Progenitor cell of endocrine pancreas (in vitro differentiated cells): Measurements from ENCODE around the gene KDM2A. TPM values are rescaled to one million over a fixed set of nuclear protein-coding genes. Genes with fewer than 3 reads are reported as not detected.
A peak's percentile ranks its signal among the peaks of the same experiment; 100 is the strongest.
"Not testable (repeated sequence)": the region's sequence is repeated elsewhere in the genome, so short reads cannot be mapped to it uniquely, and the experiment has no call there.

Experiments
- DNase-seq: peaks from one replicate; pipeline ENCODE4 v3.0.0; 2021; ENCODE audit warnings: low spot score; ENCODE audit not compliant: unreplicated experiment
- H3K27ac Mint-ChIP-seq: 2 replicates; pipeline ENCODE4 v1.8.0; 2021; ENCODE audit warnings: mild to moderate bottlenecking, moderate library complexity, mixed read lengths
- H3K27me3 Mint-ChIP-seq: 2 replicates; pipeline ENCODE4 v1.8.0; 2021; ENCODE audit warnings: mixed read lengths
- H3K36me3 Mint-ChIP-seq: 2 replicates; pipeline ENCODE4 v1.8.0; 2022; ENCODE audit warnings: mixed read lengths; ENCODE audit not compliant: insufficient read depth
- H3K4me1 Mint-ChIP-seq: 2 replicates; pipeline ENCODE4 v1.8.0; 2021; ENCODE audit warnings: low read depth, mixed read lengths
- H3K4me3 Mint-ChIP-seq: 2 replicates; pipeline ENCODE4 v1.8.0; 2021; ENCODE audit warnings: low read depth, mild to moderate bottlenecking, moderate library complexity, mixed read lengths
- H3K9me3 Mint-ChIP-seq: 2 replicates; pipeline ENCODE4 v1.8.0; 2021; ENCODE audit warnings: low read depth, mixed read lengths
- total RNA-seq: library from RNA; stranded (reverse); gene quantifications from 2 replicates; pipeline ENCODE4 v1.2.1, GENCODE V29; 2021
- TF ChIP-seq, protein P1 (sequence below): fragments of 200-600 bp; sonication (generic); IDR thresholded peaks from one replicate; pipeline ENCODE4 v1.5.0; 2021; ENCODE audit warnings: antibody characterized with exemption, mild to moderate bottlenecking; ENCODE audit not compliant: unreplicated experiment

Gene KDM2A
- total RNA-seq, 1 donor from 2014 or later, result 108 TPM

DNA sequence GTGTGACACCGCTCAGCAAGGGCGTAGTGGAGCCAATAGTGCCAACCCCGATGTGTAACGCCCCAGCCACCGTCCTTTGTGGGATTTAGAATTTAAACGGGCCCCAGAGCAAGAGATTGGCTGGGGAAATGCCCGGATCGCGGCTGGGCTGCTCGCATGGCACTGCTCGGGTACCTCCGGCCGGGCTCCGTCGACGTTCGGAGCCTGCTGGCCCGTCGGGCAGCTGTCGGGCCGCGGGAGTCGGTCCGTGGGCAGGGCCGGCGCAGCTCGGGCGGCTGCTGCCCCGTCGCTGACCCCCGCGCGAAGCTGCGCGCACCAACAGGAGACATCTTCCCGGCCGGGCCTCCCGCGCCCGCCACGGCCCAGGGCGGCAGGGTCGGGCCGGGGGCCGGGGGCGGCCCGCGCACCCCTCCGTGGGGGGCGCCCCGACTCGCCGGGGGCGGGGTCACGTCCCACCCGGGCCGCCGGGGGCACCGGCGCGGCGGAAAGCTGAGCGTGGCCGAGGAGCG is 1.3 kb upstream of the KDM2A start:
- Mint-ChIP-seq H3K27me3 (no peaks in the 10 kb centered on the region), H3K4me3 (peak overlapping the region; percentile 78), H3K9me3 (no peaks in the 10 kb centered on the region), H3K27ac (peak overlapping the region; percentile 94), H3K36me3 (no peaks in the 10 kb centered on the region), H3K4me1 (peaks cover 19% of the 10 kb centered on the region)
- DNase-seq, result peak; percentile 37
- TF ChIP-seq, protein P1, sequence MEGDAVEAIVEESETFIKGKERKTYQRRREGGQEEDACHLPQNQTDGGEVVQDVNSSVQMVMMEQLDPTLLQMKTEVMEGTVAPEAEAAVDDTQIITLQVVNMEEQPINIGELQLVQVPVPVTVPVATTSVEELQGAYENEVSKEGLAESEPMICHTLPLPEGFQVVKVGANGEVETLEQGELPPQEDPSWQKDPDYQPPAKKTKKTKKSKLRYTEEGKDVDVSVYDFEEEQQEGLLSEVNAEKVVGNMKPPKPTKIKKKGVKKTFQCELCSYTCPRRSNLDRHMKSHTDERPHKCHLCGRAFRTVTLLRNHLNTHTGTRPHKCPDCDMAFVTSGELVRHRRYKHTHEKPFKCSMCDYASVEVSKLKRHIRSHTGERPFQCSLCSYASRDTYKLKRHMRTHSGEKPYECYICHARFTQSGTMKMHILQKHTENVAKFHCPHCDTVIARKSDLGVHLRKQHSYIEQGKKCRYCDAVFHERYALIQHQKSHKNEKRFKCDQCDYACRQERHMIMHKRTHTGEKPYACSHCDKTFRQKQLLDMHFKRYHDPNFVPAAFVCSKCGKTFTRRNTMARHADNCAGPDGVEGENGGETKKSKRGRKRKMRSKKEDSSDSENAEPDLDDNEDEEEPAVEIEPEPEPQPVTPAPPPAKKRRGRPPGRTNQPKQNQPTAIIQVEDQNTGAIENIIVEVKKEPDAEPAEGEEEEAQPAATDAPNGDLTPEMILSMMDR, result no peak

DNA sequence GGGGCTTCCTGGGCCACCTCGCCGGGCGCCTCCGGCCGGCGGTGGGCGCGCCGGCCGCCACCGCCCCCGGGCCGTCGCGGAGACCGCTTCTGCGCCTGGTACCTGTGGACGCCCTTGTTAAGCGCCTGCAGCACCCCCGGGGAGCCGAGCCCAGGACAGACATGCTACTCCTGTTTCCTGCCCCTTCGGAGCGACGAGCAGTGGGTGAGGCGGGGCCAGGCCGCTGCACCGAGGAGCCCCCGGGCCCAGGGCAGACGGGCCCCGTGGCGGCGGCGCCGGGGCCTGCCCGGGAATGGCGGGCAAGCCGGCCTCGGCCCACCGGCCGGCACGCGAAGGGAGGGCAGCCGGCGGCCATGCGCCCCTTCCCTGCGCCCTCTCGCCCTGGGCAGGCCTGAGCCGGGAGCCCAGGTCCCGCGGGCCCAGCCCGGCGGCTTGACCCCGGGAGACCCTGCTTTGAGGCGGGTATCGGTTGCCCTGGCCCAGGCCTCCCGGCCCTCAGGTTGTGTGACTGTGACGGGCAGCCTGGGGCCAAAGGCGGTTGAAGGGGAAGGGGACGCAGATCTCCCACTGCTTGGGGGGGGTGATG is 789 bp upstream of the KDM2A start:
- Mint-ChIP-seq H3K4me1 (peaks cover 19% of the 10 kb centered on the region), H3K27me3 (no peaks in the 10 kb centered on the region), H3K27ac (no peak overlapping the region), H3K4me3 (peak overlapping the region; percentile 71), H3K9me3 (no peaks in the 10 kb centered on the region), H3K36me3 (no peaks in the 10 kb centered on the region)
- TF ChIP-seq, protein P1, result no peak
- no peak for DNase-seq

DNA sequence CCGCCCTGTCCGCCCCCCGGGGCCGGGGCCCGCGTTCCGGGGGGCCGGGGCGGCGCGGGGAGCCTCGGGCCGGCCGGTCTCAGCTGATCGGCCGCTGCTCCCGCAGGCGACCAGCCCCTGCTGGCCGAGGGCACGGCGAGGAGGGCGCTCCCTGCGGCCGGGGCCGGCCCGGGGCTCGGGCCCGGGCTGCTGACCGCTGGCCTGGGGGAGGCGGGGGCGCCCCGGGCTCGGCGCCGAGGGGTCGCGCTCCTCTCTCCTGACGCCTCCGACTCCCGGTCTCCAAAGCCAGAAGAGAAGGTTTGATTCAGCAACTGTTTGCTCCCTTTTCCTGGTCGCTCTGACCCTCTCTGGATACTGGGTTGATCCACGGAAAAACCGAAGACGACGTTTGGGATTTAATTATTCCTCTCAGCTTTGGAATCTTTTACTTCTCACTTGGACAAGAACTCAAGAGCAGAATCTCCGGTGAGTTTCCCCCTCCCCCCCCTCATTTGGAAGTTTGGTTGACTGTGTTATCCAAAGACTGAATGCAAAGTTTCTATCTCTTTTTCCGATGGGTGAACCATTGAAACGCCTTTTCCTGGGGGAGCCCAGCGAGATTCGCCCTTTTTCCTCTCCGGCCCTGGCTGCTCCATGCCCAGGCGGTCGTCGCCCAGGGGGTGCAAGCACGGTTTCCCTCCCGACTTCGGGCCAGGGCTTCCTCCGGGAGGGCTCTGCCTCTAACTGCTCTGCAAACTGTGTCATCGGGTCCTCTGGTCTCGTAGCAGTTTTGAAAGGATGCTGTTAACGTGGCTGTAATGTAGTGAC is 725 bp downstream of the KDM2A start:
- peak; percentile 36 for DNase-seq
- H3K4me1 Mint-ChIP-seq, result peaks cover 19% of the 10 kb centered on the region
- TF ChIP-seq, protein P1, result peak; percentile 24
- no peaks in the 10 kb centered on the region for H3K9me3 Mint-ChIP-seq
- peak overlapping the region; percentile 98 for H3K27ac Mint-ChIP-seq
- peak overlapping the region; percentile 91 for H3K4me3 Mint-ChIP-seq
- H3K36me3 Mint-ChIP-seq, result no peaks in the 10 kb centered on the region
- no peaks in the 10 kb centered on the region for H3K27me3 Mint-ChIP-seq

DNA sequence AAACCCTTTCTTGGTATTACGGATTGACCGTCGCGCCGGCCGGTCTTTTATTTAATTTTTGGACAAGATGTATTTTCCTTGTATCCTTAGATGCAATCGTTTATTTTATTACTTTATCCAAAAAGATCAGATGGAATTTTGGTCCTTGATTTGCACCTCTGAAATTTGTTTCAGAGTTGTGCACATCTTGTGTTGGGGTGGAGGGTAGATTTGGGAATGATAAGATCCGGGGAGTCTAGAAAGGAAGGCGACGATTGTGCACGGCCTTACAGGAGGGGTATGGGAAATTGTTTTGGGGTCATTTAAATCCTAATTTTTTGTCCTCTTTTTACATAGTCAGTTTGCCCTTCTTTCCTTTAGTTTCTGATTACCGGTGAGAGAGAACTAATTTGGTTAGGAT is 1.4 kb downstream of the KDM2A start:
- H3K4me1 Mint-ChIP-seq, result peaks cover 19% of the 10 kb centered on the region
- peaks cover 2% of the 10 kb centered on the region for H3K36me3 Mint-ChIP-seq
- H3K27me3 Mint-ChIP-seq, result no peaks in the 10 kb centered on the region
- no peaks in the 10 kb centered on the region for H3K9me3 Mint-ChIP-seq
- no peak for DNase-seq
- TF ChIP-seq, protein P1, result no peak
- peak overlapping the region; percentile 91 for H3K4me3 Mint-ChIP-seq
- peak overlapping the region; percentile 98 for H3K27ac Mint-ChIP-seq

DNA sequence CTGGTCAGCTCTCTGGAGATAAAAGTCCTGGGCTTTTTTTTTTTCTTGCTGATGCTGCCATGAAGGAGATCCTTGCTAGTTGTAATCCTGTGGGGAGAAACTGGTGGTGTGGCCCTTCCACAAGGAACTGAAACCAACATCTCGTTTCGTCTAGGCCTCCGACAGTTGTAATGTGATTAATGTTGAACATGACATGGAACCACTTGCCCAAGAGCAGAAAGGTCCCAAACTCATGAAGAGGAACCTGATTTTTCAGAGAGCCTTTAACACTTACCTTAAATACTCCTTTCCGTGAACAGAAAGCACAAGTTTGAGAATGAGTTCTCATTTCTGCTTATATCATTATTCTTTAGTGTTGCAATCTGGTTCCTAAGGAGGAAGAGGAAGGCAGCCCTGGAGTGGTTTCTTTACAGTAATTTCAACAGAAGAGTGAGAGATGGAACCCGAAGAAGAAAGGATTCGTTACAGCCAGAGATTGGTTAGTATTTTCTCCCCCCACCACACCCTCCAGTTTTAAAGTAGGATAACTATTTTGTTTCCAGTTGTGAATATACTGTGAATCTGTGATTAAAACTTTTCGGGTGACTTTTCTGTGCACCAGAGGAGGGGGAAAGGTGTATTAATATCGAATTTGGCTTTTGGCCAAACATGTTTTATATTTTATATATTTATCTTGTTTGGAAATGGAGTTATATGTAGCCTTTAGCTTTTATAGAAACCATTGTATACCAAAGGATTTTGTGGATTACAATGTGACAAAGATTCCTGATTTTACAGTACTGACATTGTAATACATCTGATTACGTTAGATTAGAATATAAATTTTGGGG is 2.0 kb downstream of the KDM2A start:
- H3K27me3 Mint-ChIP-seq, result no peaks in the 10 kb centered on the region
- TF ChIP-seq, protein P1, result no peak
- H3K9me3 Mint-ChIP-seq, result no peaks in the 10 kb centered on the region
- peaks cover 2% of the 10 kb centered on the region for H3K36me3 Mint-ChIP-seq
- H3K4me1 Mint-ChIP-seq, result peaks cover 19% of the 10 kb centered on the region
- H3K27ac Mint-ChIP-seq, result peak overlapping the region; percentile 98
- peak overlapping the region; percentile 91 for H3K4me3 Mint-ChIP-seq
- DNase-seq, result no peak

DNA sequence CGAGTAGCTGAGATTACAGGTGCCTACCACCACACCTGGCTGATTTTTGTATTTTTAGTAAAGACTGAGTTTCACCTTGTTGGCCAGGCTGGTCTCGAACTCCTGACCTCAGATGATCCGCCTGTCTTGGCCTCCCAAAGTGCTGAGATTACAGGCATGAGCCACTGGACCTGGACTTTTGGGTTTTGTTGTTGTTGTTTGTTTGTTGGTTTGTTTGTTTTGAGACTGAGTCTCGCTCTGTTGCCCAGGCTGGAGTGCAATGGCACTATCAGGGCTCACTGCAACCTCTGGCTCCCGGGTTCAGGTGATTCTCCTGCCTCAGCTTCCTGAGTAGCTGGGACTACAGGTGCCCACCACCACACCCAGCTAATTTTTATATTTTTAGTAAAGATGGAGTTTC is 4.7 kb downstream of the KDM2A start:
- H3K27me3 Mint-ChIP-seq, H3K36me3 Mint-ChIP-seq, DNase-seq, H3K27ac Mint-ChIP-seq, H3K4me3 Mint-ChIP-seq, H3K9me3 Mint-ChIP-seq: not testable (repeated sequence)
- H3K4me1 Mint-ChIP-seq, result peaks cover 12% of the 10 kb centered on the region

DNA sequence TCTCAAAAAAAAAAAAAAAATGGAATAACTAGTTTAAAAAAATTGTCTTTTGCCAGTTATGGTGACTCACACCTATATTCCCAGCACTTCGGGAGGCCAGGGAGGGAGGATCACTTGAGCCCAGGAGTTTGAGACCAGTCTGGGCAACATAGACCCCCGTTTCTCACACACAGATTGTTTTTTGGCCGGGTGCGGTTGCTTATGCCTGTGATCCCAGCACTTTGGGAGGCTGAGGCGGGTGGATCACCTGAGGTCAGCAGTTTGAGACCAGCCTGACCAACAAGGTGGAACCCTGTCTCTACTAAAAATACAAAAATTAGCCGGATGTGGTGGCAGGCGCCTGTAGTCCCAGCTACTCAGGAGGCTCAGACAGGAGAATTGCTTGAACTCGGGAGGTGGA is 7.2 kb downstream of the KDM2A start:
- H3K27ac Mint-ChIP-seq, DNase-seq, H3K4me1 Mint-ChIP-seq, H3K9me3 Mint-ChIP-seq, H3K4me3 Mint-ChIP-seq, H3K27me3 Mint-ChIP-seq, H3K36me3 Mint-ChIP-seq: not testable (repeated sequence)
